AG09319 (cell line): ENCODE measurements around the gene EIF5.

ENCODE experiments used
- DNase-seq: peaks from one replicate; pipeline ENCODE4 v3.0.0-alpha.2; 2010; ENCODE audit warnings: low read depth; ENCODE audit errors: extremely low read depth
- TF ChIP-seq, protein P1 (sequence below): IDR thresholded peaks from 2 replicates; pipeline ENCODE4 v1.5.1; 2011; ENCODE audit warnings: low read depth, mild to moderate bottlenecking, inconsistent platforms, low read length, moderate library complexity

EIF5 gene

DNA sequence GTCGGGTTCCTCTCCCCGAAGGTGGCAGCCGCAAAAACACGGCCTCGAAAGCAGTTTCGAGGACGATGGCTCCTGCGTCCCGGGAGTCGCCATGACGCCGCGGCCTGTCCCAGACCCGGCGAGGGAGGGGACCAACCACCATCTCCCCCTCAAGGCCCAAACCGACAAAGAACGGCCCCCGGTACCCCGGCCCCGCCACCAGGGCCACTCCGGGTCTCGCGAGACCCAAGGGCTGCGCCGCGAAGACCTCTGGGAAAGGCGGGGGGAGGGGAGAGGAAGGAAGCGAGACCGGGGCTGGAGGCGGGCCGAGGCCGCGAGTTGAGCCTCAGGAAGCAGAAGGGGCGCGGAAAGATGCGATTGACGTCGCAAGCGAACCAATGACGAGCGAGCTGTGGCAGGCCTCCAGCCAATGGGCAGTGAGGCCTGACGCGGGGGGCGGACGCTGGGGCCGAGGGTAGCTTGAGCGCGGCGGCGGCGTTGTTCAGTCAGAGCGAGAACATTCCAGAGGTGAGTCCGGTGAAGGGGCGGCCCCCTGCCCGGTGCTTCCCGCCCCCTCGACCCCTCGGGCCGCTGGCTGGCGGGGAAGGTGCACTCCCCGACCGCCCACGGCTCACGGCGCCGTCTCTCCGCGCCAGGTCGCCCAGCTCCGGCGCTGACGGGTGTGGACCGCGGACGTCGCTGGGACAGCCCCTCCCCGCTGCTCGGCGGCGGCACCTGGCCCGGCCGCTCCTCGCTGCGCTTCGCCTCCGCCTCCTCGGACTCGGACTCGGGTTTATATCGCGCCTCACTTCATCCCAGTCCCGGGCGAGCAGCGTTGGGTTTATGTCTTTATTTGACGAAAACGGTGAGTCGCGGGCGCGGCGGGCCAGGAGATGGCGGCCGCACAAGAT, at the start of gene EIF5:
Gene EIF5, plus strand, starts transcription at position 484 of the 890 bp plus-strand sequence. CDS start 1,624 bp downstream, outside the sequence.
- peak; percentile 98 for DNase-seq
- TF ChIP-seq, protein P1, sequence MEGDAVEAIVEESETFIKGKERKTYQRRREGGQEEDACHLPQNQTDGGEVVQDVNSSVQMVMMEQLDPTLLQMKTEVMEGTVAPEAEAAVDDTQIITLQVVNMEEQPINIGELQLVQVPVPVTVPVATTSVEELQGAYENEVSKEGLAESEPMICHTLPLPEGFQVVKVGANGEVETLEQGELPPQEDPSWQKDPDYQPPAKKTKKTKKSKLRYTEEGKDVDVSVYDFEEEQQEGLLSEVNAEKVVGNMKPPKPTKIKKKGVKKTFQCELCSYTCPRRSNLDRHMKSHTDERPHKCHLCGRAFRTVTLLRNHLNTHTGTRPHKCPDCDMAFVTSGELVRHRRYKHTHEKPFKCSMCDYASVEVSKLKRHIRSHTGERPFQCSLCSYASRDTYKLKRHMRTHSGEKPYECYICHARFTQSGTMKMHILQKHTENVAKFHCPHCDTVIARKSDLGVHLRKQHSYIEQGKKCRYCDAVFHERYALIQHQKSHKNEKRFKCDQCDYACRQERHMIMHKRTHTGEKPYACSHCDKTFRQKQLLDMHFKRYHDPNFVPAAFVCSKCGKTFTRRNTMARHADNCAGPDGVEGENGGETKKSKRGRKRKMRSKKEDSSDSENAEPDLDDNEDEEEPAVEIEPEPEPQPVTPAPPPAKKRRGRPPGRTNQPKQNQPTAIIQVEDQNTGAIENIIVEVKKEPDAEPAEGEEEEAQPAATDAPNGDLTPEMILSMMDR = no peak; the same call in 1 of the 2 replicates

DNA sequence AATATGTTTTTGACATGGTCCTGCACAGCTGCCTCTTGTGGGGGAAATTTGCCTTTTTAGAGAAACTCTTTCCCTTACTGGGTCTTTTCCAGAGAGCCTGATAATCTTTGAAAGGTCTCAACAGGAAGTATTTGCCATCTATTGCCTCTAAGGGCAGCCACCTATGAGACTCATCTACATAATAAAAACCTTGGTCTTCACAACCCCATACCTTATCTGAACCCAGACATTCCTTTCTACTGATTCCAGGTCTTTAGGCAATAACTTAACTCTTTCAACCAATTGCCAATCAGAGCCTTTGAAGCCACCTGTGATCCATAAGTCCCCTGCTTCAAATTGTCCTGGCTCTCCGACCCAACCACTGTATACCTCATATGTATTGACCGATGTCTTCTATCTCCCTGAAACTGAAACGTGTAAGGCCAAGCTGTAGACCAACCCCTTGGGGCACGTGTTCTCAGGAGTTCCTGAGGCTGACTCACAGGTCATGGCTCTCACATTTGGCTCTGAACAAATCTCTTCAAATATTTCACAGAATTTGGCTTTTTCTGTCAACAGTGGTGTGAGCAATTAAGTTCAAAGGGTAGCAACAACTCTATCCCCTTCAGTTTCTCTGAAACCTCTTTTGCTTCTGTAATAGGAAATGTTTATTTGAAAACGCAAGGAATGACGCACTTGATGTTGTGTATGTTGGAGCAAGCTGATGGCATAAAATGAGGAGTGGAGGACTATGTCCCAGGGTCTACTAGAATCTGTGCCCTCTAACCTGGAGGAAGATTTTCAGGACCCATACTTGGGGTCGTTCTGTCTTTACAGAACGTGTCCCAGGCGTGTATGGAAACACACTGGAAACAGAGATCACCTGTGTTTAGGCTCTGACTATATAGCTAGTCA, 49.2 kb upstream of the EIF5 start:
- TF ChIP-seq, protein P1 = no peak
- DNase-seq = no peak

DNA sequence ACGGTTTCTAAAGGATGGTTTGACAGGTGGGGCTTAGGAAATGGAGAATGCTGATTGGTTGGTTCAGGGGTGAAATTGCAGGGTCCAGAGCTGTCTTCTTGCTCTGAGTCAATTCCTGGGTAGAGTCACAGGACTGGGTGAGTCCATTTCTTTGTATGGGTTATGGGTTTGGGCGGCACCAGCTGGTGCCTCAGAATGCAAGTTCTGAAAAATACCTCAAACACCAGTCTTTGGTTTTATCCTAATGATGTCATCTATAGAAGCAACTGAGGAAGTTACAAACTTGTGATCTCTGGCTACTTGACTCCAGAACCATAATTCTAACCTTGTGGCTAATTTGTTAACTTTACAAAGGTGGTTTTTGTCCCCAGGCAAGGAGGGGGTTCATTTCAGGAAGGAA, 47.6 kb upstream of the EIF5 start:
- DNase-seq = no peak
- TF ChIP-seq, protein P1 = no peak

DNA sequence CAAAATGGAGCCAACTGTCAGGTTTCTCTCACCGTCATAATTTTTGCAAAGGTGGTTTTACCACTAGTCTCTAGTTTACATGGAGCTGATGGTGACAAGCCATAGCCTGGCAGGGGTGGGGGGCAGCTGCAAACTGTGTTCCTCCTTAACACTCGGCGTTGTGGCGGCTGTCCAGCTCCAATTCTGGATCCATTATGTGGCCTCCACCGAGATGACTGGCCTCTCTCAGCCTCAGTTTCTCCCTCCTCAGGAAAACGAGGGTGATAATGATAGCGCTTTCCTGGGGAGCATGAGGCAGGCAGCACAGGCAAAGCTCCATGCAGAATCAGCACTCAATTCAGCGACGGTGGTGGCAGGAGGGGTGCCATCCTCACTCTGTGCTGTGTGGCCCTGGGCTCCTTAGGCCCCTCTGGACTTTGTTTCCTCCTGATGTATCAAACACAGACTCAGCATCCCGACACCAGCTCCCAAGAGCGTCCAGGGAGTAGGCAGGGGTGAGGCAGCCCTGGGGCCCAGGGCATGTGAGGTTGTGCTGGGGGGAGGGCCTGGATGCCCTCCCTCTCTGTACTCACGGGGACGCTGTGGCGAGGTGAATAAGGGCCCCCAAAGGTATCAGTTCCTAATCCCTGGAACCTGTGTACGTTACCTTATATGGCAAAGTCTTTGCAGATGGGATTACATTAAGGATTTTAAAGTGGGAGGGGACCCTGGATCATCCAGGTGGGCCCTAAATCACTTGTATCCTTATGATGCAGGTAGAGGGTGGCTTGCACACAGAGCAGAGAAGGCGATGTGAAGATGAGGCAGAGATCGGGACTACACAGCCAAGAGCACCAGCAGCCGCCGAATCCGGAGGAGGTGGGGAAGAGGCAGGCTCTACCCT, 46.8 kb upstream of the EIF5 start:
- DNase-seq = no peak
- TF ChIP-seq, protein P1 = no peak

DNA sequence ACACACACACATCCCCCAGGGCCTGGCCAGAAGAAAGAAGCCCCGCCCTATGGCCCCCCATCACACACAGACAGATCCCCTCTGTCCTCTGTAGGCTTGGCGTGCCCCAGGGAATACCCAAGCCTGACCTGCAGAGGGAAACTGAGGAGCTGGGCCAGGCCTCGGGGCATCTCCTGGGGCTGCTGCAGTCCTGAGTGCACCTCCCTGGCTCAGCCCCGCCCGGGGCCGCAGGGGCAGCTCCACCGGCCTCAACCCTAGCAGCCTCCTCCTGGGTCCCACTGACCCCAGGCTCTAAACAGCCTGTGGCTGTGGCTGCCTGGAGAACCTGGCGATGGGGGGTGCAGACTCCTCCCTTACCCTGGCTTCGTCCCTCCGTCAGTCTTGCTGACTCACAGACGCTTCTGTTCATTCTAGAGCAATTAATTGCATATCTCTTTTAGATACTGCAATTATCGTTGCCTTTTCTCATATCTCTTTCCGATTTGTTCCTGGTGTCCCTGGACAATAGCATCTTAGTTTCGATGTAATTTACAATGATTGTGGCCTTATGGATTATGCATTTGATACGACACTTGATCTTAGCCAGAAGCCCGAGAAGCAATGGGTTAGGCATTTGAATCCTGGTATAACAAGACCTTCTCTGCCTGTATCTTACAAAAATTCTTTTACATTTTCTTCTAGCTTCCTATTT, 45.8 kb upstream of the EIF5 start:
- TF ChIP-seq, protein P1 = no peak
- DNase-seq = no peak

DNA sequence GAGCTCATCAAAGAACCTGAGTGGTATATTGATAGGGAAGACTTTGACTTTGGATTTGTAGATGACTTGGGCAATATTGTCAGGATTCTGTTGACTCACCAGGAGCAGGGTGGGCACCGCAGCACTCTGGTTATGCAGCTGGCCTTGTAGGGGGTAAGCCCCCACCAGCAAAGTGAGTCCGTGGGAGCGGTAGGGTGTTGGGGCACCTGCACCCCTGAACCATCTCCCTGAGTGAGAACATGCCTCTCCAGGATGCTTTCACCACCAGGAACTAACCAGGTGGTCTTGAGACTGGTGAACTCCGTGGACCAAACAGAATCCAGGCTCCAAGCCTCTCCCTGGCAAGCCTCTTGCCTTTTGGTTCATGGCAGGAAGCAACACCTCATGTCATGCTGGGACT, 44.0 kb upstream of the EIF5 start:
- TF ChIP-seq, protein P1 = no peak
- no peak for DNase-seq
